ENCODE results near the gene XPR1. TPM values are rescaled to one million over a fixed set of nuclear protein-coding genes. Genes with fewer than 3 reads are reported as not detected.

The XPR1 gene
- total RNA-seq, 1 experiment from 2014 or later: 36.1 TPM

DNA sequence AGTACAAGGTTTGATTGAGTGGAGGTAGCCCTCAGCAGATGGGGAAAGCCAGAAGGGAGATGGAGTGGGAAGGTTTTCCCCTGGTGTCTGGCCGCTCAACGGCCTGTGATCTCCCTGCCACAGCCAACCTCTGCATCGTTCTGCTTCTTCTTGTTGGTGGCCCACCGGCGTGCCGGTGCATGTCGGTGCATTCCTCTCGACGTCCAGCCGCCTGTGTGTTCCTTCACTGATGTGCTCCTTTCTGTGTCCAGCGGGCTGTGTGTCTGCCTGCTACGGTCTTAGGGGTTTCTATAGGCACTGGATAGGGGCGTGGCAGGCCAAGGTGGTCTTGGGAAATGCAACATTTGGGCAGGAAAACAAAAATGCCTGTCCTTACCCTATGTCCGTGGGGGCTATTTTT, 101.0 kb downstream of the XPR1 start:
- intact Hi-C loops (cut with micrococcal nuclease; ENCODE audit: unreplicated experiment) (no loop called here), in situ Hi-C loops (cut with HindIII; ENCODE audit: low pct_unique_long_range_greater_than_20kb, low sequenced_read_pairs) (no loop called here)
- no peaks in the 10 kb centered on the region for H3K4me1 ChIP-seq (ENCODE audit: control insufficient read depth, insufficient read depth, low read length)
- ChIA-PET CTCF (no interaction called here), POLR2A (no interaction called here)
- no TSS peak for BruUV-seq (replicated peaks)
- H3K27me3 ChIP-seq (ENCODE audit: control insufficient read depth, insufficient read depth, low read length): no peaks in the 10 kb centered on the region
- DNase-seq (ENCODE audit: low read depth, low spot score) (no peak), ATAC-seq (no peak)
- H3K36me3 ChIP-seq (ENCODE audit: control insufficient read depth, insufficient read depth, low read length): no peaks in the 10 kb centered on the region
- TF ChIP-seq SIN3A (IDR thresholded peaks at IDR 0.05; ENCODE audit: borderline replicate concordance, insufficient read depth, low read depth, low read length): no peak
- no peak overlapping the region for H3K4me3 ChIP-seq (ENCODE audit: low read depth in 2 of 2, low read length in 2 of 2)
- H3K27ac ChIP-seq (ENCODE audit: low read length): no peak overlapping the region
- H3K9me3 ChIP-seq (ENCODE audit: control insufficient read depth, insufficient read depth, low read depth, low read length): peaks cover 25% of the 10 kb centered on the region

DNA sequence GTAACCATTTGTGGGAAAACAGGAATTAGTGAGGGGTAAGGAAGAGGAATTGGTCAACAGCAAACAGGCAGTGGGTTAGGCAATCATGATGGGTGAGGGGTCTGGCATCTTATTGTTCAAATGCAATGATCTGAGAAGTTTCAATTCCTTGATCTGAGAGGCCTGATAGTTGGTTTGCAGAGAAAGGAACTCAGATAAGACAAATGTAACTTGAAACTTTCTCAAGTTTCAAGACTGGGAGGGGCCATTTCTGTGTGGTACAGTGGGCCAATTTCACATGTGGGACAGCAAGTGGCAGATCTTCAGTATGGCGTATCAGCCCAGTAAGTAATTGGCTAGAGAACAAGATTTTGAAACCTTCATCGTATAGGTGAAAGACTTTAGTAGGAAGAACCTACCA, 102.5 kb downstream of the XPR1 start:
- Histone ChIP-seq H3K4me1 (ENCODE audit: control insufficient read depth, insufficient read depth, low read length) (no peaks in the 10 kb centered on the region), H3K27me3 (ENCODE audit: control insufficient read depth, insufficient read depth, low read length) (no peaks in the 10 kb centered on the region), H3K4me3 (ENCODE audit: low read depth in 2 of 2, low read length in 2 of 2) (no peak overlapping the region), H3K9me3 (ENCODE audit: control insufficient read depth, insufficient read depth, low read depth, low read length) (peaks cover 25% of the 10 kb centered on the region), H3K36me3 (ENCODE audit: control insufficient read depth, insufficient read depth, low read length) (no peaks in the 10 kb centered on the region), H3K27ac (ENCODE audit: low read length) (no peak overlapping the region)
- intact Hi-C loops (cut with micrococcal nuclease; ENCODE audit: unreplicated experiment): no loop called here
- no peak for DNase-seq (ENCODE audit: low read depth, low spot score)
- ChIA-PET CTCF (no interaction called here), POLR2A (no interaction called here)
- ATAC-seq: no peak
- TF ChIP-seq, protein P1, sequence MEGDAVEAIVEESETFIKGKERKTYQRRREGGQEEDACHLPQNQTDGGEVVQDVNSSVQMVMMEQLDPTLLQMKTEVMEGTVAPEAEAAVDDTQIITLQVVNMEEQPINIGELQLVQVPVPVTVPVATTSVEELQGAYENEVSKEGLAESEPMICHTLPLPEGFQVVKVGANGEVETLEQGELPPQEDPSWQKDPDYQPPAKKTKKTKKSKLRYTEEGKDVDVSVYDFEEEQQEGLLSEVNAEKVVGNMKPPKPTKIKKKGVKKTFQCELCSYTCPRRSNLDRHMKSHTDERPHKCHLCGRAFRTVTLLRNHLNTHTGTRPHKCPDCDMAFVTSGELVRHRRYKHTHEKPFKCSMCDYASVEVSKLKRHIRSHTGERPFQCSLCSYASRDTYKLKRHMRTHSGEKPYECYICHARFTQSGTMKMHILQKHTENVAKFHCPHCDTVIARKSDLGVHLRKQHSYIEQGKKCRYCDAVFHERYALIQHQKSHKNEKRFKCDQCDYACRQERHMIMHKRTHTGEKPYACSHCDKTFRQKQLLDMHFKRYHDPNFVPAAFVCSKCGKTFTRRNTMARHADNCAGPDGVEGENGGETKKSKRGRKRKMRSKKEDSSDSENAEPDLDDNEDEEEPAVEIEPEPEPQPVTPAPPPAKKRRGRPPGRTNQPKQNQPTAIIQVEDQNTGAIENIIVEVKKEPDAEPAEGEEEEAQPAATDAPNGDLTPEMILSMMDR (IDR thresholded peaks at IDR 0.05): no peak
- TF ChIP-seq, protein P2, sequence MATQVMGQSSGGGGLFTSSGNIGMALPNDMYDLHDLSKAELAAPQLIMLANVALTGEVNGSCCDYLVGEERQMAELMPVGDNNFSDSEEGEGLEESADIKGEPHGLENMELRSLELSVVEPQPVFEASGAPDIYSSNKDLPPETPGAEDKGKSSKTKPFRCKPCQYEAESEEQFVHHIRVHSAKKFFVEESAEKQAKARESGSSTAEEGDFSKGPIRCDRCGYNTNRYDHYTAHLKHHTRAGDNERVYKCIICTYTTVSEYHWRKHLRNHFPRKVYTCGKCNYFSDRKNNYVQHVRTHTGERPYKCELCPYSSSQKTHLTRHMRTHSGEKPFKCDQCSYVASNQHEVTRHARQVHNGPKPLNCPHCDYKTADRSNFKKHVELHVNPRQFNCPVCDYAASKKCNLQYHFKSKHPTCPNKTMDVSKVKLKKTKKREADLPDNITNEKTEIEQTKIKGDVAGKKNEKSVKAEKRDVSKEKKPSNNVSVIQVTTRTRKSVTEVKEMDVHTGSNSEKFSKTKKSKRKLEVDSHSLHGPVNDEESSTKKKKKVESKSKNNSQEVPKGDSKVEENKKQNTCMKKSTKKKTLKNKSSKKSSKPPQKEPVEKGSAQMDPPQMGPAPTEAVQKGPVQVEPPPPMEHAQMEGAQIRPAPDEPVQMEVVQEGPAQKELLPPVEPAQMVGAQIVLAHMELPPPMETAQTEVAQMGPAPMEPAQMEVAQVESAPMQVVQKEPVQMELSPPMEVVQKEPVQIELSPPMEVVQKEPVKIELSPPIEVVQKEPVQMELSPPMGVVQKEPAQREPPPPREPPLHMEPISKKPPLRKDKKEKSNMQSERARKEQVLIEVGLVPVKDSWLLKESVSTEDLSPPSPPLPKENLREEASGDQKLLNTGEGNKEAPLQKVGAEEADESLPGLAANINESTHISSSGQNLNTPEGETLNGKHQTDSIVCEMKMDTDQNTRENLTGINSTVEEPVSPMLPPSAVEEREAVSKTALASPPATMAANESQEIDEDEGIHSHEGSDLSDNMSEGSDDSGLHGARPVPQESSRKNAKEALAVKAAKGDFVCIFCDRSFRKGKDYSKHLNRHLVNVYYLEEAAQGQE (IDR thresholded peaks at IDR 0.05; ENCODE audit: insufficient read depth in 1 of 2, low read depth in 2 of 2, low read length in 1 of 2): no peak
- TF ChIP-seq SIN3A (IDR thresholded peaks at IDR 0.05; ENCODE audit: borderline replicate concordance, insufficient read depth, low read depth, low read length): no peak
- TF ChIP-seq POLR2AphosphoS5 (IDR thresholded peaks at IDR 0.05; ENCODE audit: low read depth, low read length): no peak
- no peak for TF ChIP-seq TCF7L2 (IDR thresholded peaks at IDR 0.05; ENCODE audit: low read depth, low read length)
- in situ Hi-C loops (cut with HindIII; ENCODE audit: low pct_unique_long_range_greater_than_20kb, low sequenced_read_pairs): no loop called here
- BruUV-seq (replicated peaks): no TSS peak

DNA sequence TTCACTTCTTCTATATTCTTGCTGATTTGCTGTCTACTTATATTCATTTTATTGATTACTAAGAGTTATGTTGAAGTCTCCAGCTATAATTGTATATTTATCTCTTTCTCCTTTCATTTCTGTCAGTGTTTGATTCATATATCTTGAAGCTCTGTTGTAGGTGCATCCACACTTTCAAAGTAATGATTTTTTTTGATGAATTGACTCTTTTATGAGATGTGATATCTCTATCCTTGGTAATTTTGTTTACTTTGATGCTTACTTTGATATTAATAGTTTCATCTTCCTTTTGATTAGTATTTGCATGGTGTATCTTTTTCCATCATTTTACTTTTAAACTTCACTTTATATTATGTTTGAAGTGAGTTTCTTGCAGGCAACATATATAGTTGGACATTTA, 110.8 kb downstream of the XPR1 start:
- in situ Hi-C loops (cut with HindIII; ENCODE audit: low pct_unique_long_range_greater_than_20kb, low sequenced_read_pairs): no loop called here
- Histone ChIP-seq H3K36me3 (ENCODE audit: control insufficient read depth, insufficient read depth, low read length) (no peaks in the 10 kb centered on the region), H3K4me1 (ENCODE audit: control insufficient read depth, insufficient read depth, low read length) (no peaks in the 10 kb centered on the region), H3K9me3 (ENCODE audit: control insufficient read depth, insufficient read depth, low read depth, low read length) (peaks cover 22% of the 10 kb centered on the region), H3K27ac (ENCODE audit: low read length) (no peak overlapping the region), H3K4me3 (ENCODE audit: low read depth in 2 of 2, low read length in 2 of 2) (no peak overlapping the region), H3K27me3 (ENCODE audit: control insufficient read depth, insufficient read depth, low read length) (no peaks in the 10 kb centered on the region)
- ChIA-PET POLR2A (interaction anchor here (0.7 kb wide), 1 partner anchor 185 kb away, joined by 3 read pairs; no protein-coding TSS in a partner anchor), CTCF (no interaction called here)
- BruUV-seq (replicated peaks): no TSS peak
- intact Hi-C loops (cut with micrococcal nuclease; ENCODE audit: unreplicated experiment): no loop called here
- TF ChIP-seq, protein P2 (IDR thresholded peaks at IDR 0.05; ENCODE audit: insufficient read depth in 1 of 2, low read depth in 2 of 2, low read length in 1 of 2): no peak
- no peak for TF ChIP-seq SIN3A (IDR thresholded peaks at IDR 0.05; ENCODE audit: borderline replicate concordance, insufficient read depth, low read depth, low read length)
- TF ChIP-seq POLR2AphosphoS5 (IDR thresholded peaks at IDR 0.05; ENCODE audit: low read depth, low read length): no peak
- no peak for TF ChIP-seq TCF7L2 (IDR thresholded peaks at IDR 0.05; ENCODE audit: low read depth, low read length)
- TF ChIP-seq, protein P1 (IDR thresholded peaks at IDR 0.05): no peak
- ATAC-seq: no peak
- no peak for DNase-seq (ENCODE audit: low read depth, low spot score)
